A673 (cell line): ENCODE measurements around the gene KRT6C.

Experiments
- EZH2 ChIP-seq: fragments of 200-600 bp; sonication (generic); IDR thresholded peaks from 2 replicates; pipeline ENCODE4 v1.6.1; 2017; ENCODE audit warnings: borderline replicate concordance, low read depth, mild to moderate bottlenecking, mixed read lengths, antibody characterized with exemption, low read length; ENCODE audit not compliant: poor library complexity, severe bottlenecking
- TF ChIP-seq, protein P1 (sequence below): fragments of 300-800, 200-600 bp; sonication (generic); conservative IDR thresholded peaks from 2 replicates; pipeline ENCODE4 v1.5.1; 2017; ENCODE audit warnings: low read depth, mild to moderate bottlenecking, antibody characterized with exemption, low read length, moderate library complexity, mixed read lengths

DNA sequence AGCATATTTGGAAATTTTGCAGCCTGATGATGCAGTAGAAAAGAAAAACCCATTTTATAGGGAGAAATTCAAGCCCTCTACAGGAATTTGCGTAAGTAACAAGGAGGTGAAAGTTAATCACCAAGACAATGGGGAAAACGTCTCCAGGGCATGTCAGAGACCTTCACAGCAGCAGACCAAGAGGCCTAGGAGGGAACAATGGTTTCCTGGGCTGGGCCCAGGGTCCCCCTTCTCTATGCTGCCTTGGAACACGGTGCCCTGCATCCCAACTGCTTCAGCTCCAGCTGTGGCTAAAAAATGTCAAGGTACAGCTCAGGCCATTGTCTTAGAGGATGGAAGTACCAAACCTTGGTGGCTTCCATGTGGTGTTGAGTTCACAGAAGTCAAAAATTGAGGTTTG lies 6.5 kb upstream of the KRT6C start:
- TF ChIP-seq, protein P1, sequence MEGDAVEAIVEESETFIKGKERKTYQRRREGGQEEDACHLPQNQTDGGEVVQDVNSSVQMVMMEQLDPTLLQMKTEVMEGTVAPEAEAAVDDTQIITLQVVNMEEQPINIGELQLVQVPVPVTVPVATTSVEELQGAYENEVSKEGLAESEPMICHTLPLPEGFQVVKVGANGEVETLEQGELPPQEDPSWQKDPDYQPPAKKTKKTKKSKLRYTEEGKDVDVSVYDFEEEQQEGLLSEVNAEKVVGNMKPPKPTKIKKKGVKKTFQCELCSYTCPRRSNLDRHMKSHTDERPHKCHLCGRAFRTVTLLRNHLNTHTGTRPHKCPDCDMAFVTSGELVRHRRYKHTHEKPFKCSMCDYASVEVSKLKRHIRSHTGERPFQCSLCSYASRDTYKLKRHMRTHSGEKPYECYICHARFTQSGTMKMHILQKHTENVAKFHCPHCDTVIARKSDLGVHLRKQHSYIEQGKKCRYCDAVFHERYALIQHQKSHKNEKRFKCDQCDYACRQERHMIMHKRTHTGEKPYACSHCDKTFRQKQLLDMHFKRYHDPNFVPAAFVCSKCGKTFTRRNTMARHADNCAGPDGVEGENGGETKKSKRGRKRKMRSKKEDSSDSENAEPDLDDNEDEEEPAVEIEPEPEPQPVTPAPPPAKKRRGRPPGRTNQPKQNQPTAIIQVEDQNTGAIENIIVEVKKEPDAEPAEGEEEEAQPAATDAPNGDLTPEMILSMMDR, result no peak
- no peak for TF ChIP-seq EZH2
